Large intestine (tissue), 3 donors: Measurements from ENCODE around the gene C9orf50. TPM values are rescaled to one million over a fixed set of nuclear protein-coding genes. Genes with fewer than 3 reads are reported as not detected.
"Not testable (repeated sequence)": the region's sequence is repeated elsewhere in the genome, so short reads cannot be mapped to it uniquely, and the experiment has no call there.

ENCODE experiments used
- DNase-seq, 2 donors: peaks; one replicate each; pipeline versions ENCODE4 v3.0.0 to v3.0.0-alpha.2; 2013
- H3K27ac ChIP-seq: one replicate; pipeline ENCODE4 v1.5.1; 2013; ENCODE audit warnings: low read length
- H3K27me3 ChIP-seq: 2 replicates; pipeline ENCODE4 v1.6.1; 2013; ENCODE audit warnings: low read length; ENCODE audit not compliant: control insufficient read depth, insufficient read depth
- H3K36me3 ChIP-seq: 2 replicates; pipeline ENCODE4 v1.6.1; 2013; ENCODE audit warnings: low read length; ENCODE audit not compliant: control insufficient read depth, insufficient read depth
- H3K4me1 ChIP-seq: one replicate; pipeline ENCODE4 v1.6.1; 2013; ENCODE audit warnings: low read length; ENCODE audit not compliant: control insufficient read depth, insufficient read depth
- H3K4me3 ChIP-seq: one replicate; pipeline ENCODE4 v1.5.1; 2013; ENCODE audit warnings: low read length
- H3K9me3 ChIP-seq: one replicate; pipeline ENCODE4 v1.6.1; 2013; ENCODE audit warnings: mild to moderate bottlenecking, low read depth, low read length, moderate library complexity; ENCODE audit not compliant: control insufficient read depth
- WGBS: methylation state at CpG from one replicate; pipeline ENCODE4 v1.1.5; 2013; ENCODE audit warnings: low lambda C conversion rate; ENCODE audit not compliant: insufficient coverage; 5-methylcytosine and 5-hydroxymethylcytosine counted together
- polyA plus RNA-seq: library from polyadenylated mRNA; unstranded; fragments of 120-200 nt; gene quantifications from one replicate; pipeline ENCODE4 v1.2.1, GENCODE V29; 2013

The C9orf50 gene
- polyA plus RNA-seq, 1 donor = 0.33 TPM

- no CpG with 5 or more reads among the region's 9 CpGs for WGBS
- no peak overlapping the region for H3K27ac ChIP-seq
- DNase-seq = no peak
- H3K4me3 ChIP-seq = no peak overlapping the region
- no peaks in the 10 kb centered on the region for H3K36me3 ChIP-seq
- H3K4me1 ChIP-seq = peaks cover 23% of the 10 kb centered on the region
- no peaks in the 10 kb centered on the region for H3K27me3 ChIP-seq
- H3K9me3 ChIP-seq = no peaks in the 10 kb centered on the region
Observed at GRCh38 chr9:129601082-129601674, 19.7 kb downstream of the C9orf50 start.

- DNase-seq = no peak
- H3K27me3 ChIP-seq = no peaks in the 10 kb centered on the region
- no peaks in the 10 kb centered on the region for H3K36me3 ChIP-seq
- peak overlapping the region; percentile 42 for H3K27ac ChIP-seq
- WGBS = no CpG with 5 or more reads among the region's 14 CpGs
- no peaks in the 10 kb centered on the region for H3K9me3 ChIP-seq
- peak overlapping the region; percentile 44 for H3K4me3 ChIP-seq
- H3K4me1 ChIP-seq = peaks cover 18% of the 10 kb centered on the region
Observed at GRCh38 chr9:129598089-129598596, 22.8 kb downstream of the C9orf50 start.

GRCh38 chr9:129597355-129598088 lies 23.4 kb downstream of the C9orf50 start:
- H3K4me1 ChIP-seq = peaks cover 18% of the 10 kb centered on the region
- peak; percentile 54 to 85 for DNase-seq
- no peaks in the 10 kb centered on the region for H3K36me3 ChIP-seq
- no CpG with 5 or more reads among the region's 57 CpGs for WGBS
- no peaks in the 10 kb centered on the region for H3K27me3 ChIP-seq
- no peaks in the 10 kb centered on the region for H3K9me3 ChIP-seq
- H3K27ac ChIP-seq = peak overlapping the region; percentile 42
- peak overlapping the region; percentile 44 for H3K4me3 ChIP-seq

- no CpG with 5 or more reads among the region's 33 CpGs for WGBS
- H3K4me1 ChIP-seq = peaks cover 18% of the 10 kb centered on the region
- peak; percentile 57 to 81 for DNase-seq
- H3K27me3 ChIP-seq = no peaks in the 10 kb centered on the region
- peak overlapping the region; percentile 44 for H3K4me3 ChIP-seq
- peak overlapping the region; percentile 17 for H3K27ac ChIP-seq
- no peaks in the 10 kb centered on the region for H3K36me3 ChIP-seq
- H3K9me3 ChIP-seq = no peaks in the 10 kb centered on the region
Observed at GRCh38 chr9:129596541-129597331, 24.2 kb downstream of the C9orf50 start.

GRCh38 chr9:129595903-129596540 lies 24.9 kb downstream of the C9orf50 start:
- Histone ChIP-seq H3K4me3 (no peak overlapping the region), H3K9me3 (no peaks in the 10 kb centered on the region), H3K4me1 (peaks cover 18% of the 10 kb centered on the region), H3K27me3 (no peaks in the 10 kb centered on the region), H3K27ac (no peak overlapping the region), H3K36me3 (no peaks in the 10 kb centered on the region)
- WGBS = no CpG with 5 or more reads among the region's 6 CpGs
- DNase-seq = no peak

GRCh38 chr9:129595311-129595741 lies 25.6 kb downstream of the C9orf50 start:
- Histone ChIP-seq H3K4me3 (no peak overlapping the region), H3K4me1 (peaks cover 18% of the 10 kb centered on the region), H3K9me3 (no peaks in the 10 kb centered on the region), H3K36me3 (no peaks in the 10 kb centered on the region), H3K27ac (no peak overlapping the region), H3K27me3 (no peaks in the 10 kb centered on the region)
- no CpG with 5 or more reads among the region's 5 CpGs for WGBS
- DNase-seq = no peak

- Histone ChIP-seq H3K36me3 (no peaks in the 10 kb centered on the region), H3K4me3 (no peak overlapping the region), H3K27ac (no peak overlapping the region), H3K27me3 (no peaks in the 10 kb centered on the region), H3K9me3 (no peaks in the 10 kb centered on the region), H3K4me1 (peaks cover 18% of the 10 kb centered on the region)
- no peak for DNase-seq
- WGBS = no CpG with 5 or more reads among the region's 7 CpGs
Observed at GRCh38 chr9:129594632-129595031, 26.3 kb downstream of the C9orf50 start.

GRCh38 chr9:129592790-129593189 lies 28.1 kb downstream of the C9orf50 start:
- not testable (repeated sequence) for H3K9me3 ChIP-seq, H3K36me3 ChIP-seq, H3K4me1 ChIP-seq, H3K4me3 ChIP-seq, H3K27ac ChIP-seq, DNase-seq, H3K27me3 ChIP-seq
- no CpG with 5 or more reads among the region's 10 CpGs for WGBS

- H3K9me3 ChIP-seq = no peaks in the 10 kb centered on the region
- H3K27me3 ChIP-seq = no peaks in the 10 kb centered on the region
- H3K27ac ChIP-seq = no peak overlapping the region
- no peak overlapping the region for H3K4me3 ChIP-seq
- peaks cover 6% of the 10 kb centered on the region for H3K4me1 ChIP-seq
- no CpG with 5 or more reads among the region's 5 CpGs for WGBS
- H3K36me3 ChIP-seq = no peaks in the 10 kb centered on the region
- DNase-seq = no peak
Observed at GRCh38 chr9:129591916-129592315, 29.0 kb downstream of the C9orf50 start.

GRCh38 chr9:129590466-129590865 lies 30.4 kb downstream of the C9orf50 start:
- Histone ChIP-seq H3K4me1 (no peaks in the 10 kb centered on the region), H3K27me3 (no peaks in the 10 kb centered on the region), H3K9me3 (no peaks in the 10 kb centered on the region), H3K36me3 (no peaks in the 10 kb centered on the region), H3K27ac (no peak overlapping the region), H3K4me3 (no peak overlapping the region)
- no peak for DNase-seq
- WGBS = 60% methylated on average over 1 of the region's 6 CpGs
